B cell (primary cell): ENCODE results near the gene TTLL11.

ENCODE experiments used
- CTCF ChIP-seq: fragments of 200-600 bp; IDR thresholded peaks from one replicate; pipeline ENCODE4 v1.8.0; 2022; ENCODE audit warnings: antibody characterized with exemption, mild to moderate bottlenecking
- EZH2 ChIP-seq: IDR thresholded peaks from 2 replicates; pipeline ENCODE4 v1.6.1; 2012; ENCODE audit warnings: borderline replicate concordance, low read depth, mild to moderate bottlenecking, moderate library complexity, low read length; ENCODE audit not compliant: insufficient read depth, poor library complexity, severe bottlenecking

- TF ChIP-seq CTCF = no peak
- TF ChIP-seq EZH2 = no peak
Measured at GRCh38 chr9:121811140-121811539, 282.0 kb downstream of the TTLL11 start.
